Measurements from ENCODE around the gene ZFR. TPM values are rescaled to one million over a fixed set of nuclear protein-coding genes. Genes with fewer than 3 reads are reported as not detected.

The ZFR gene
- total RNA-seq, 1 experiment from 2014 or later: 72.7 TPM

DNA sequence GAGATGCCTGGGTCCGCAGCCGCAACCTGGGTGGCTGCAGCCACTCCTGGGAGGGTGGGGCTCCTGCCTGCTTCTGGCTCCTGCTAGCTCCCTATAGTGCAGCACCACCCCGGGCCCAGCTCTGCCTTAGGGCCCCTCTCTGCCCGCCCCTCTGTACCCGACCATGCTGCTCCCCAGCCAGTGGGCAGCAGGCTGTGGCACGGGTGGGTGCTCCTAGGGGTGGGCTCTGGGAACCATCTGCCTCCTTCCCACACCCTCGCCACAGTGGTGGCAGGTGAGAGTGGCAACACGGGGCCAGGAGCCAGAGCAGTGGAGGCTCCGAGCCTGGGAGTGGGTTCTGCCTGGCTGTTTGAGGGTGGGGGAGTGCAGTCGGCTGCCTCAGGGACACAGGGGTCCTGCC, 124.0 kb downstream of the ZFR start:
- no peaks in the 10 kb centered on the region; the same call in 1 of the 2 replicates for H3K4me1 ChIP-seq (ENCODE audit: control insufficient read depth, insufficient read depth, low read length)
- H3K9me3 ChIP-seq (ENCODE audit: control insufficient read depth, insufficient read depth, low read depth, low read length): 0 out of 2 replicates have a peak, but pooled peaks cover 5% of the 10 kb centered on the region
- POLR2A ChIA-PET: no interaction called here
- DNase-seq (ENCODE audit: low read depth, low spot score) (no peak), ATAC-seq (no peak)
- H3K4me3 ChIP-seq (ENCODE audit: low read depth in 2 of 2, low read length in 2 of 2): no peak overlapping the region
- no peak overlapping the region for H3K27ac ChIP-seq (ENCODE audit: low read length)
- no peak for TF ChIP-seq TCF7L2 (IDR thresholded peaks at IDR 0.05; ENCODE audit: low read depth, low read length)
- no peak for TF ChIP-seq POLR2AphosphoS5 (IDR thresholded peaks at IDR 0.05; ENCODE audit: low read depth, low read length)
- TF ChIP-seq REST (IDR thresholded peaks at IDR 0.05; ENCODE audit: insufficient read depth in 1 of 2, low read depth in 2 of 2, low read length in 1 of 2): no peak
- no peak for TF ChIP-seq SIN3A (IDR thresholded peaks at IDR 0.05; ENCODE audit: borderline replicate concordance, insufficient read depth, low read depth, low read length)
- no peak for TF ChIP-seq CTCF (IDR thresholded peaks at IDR 0.05)
- no peaks in the 10 kb centered on the region for H3K36me3 ChIP-seq (ENCODE audit: control insufficient read depth, insufficient read depth, low read length)
- no peaks in the 10 kb centered on the region for H3K27me3 ChIP-seq (ENCODE audit: control insufficient read depth, insufficient read depth, low read length)
- BruUV-seq (replicated peaks): no TSS peak
- in situ Hi-C loops (cut with HindIII; ENCODE audit: low pct_unique_long_range_greater_than_20kb, low sequenced_read_pairs) (no loop called here), intact Hi-C loops (cut with micrococcal nuclease; ENCODE audit: unreplicated experiment) (no loop called here)
- CTCF ChIA-PET: no interaction called here

GRCh38 chr5:32319926-32320543, 124.5 kb downstream of the ZFR start:
- BruUV-seq (replicated peaks): no TSS peak
- no peaks in the 10 kb centered on the region for H3K27me3 ChIP-seq (ENCODE audit: control insufficient read depth, insufficient read depth, low read length)
- H3K4me3 ChIP-seq (ENCODE audit: low read depth in 2 of 2, low read length in 2 of 2): no peak overlapping the region
- ChIA-PET POLR2A (no interaction called here), CTCF (no interaction called here)
- H3K9me3 ChIP-seq (ENCODE audit: control insufficient read depth, insufficient read depth, low read depth, low read length): 0 out of 2 replicates have a peak, but pooled peaks cover 5% of the 10 kb centered on the region
- no peaks in the 10 kb centered on the region for H3K36me3 ChIP-seq (ENCODE audit: control insufficient read depth, insufficient read depth, low read length)
- no peak for DNase-seq (ENCODE audit: low read depth, low spot score)
- intact Hi-C loops (cut with micrococcal nuclease; ENCODE audit: unreplicated experiment): no loop called here
- H3K27ac ChIP-seq (ENCODE audit: low read length): no peak overlapping the region
- no peak for ATAC-seq
- no peak for TF ChIP-seq TCF7L2 (IDR thresholded peaks at IDR 0.05; ENCODE audit: low read depth, low read length)
- TF ChIP-seq REST (IDR thresholded peaks at IDR 0.05; ENCODE audit: insufficient read depth in 1 of 2, low read depth in 2 of 2, low read length in 1 of 2): no peak
- TF ChIP-seq CTCF (IDR thresholded peaks at IDR 0.05): no peak
- TF ChIP-seq POLR2AphosphoS5 (IDR thresholded peaks at IDR 0.05; ENCODE audit: low read depth, low read length): no peak
- TF ChIP-seq SIN3A (IDR thresholded peaks at IDR 0.05; ENCODE audit: borderline replicate concordance, insufficient read depth, low read depth, low read length): no peak
- in situ Hi-C loops (cut with HindIII; ENCODE audit: low pct_unique_long_range_greater_than_20kb, low sequenced_read_pairs): no loop called here
- H3K4me1 ChIP-seq (ENCODE audit: control insufficient read depth, insufficient read depth, low read length): no peaks in the 10 kb centered on the region; the same call in 1 of the 2 replicates

All from Panc1 (cell line).